Activated T-helper 9 cell treated with anti-CD3 and anti-CD28 coated beads, Interleukin-2, amount 50 U/mL, for 16 hours (primary cell): Measurements from ENCODE around the gene APOBEC3B.
"Not testable (repeated sequence)": the region's sequence is repeated elsewhere in the genome, so short reads cannot be mapped to it uniquely, and the experiment has no call there.

ENCODE experiments used
- DNase-seq: peaks from one replicate; pipeline ENCODE4 v3.0.0-alpha.2; 2020; ENCODE audit warnings: low read depth

APOBEC3B gene

GRCh38 chr22:38997518-38997917 lies 15.4 kb downstream of the APOBEC3B start:
- no peak for DNase-seq

GRCh38 chr22:39003165-39003638 lies 21.1 kb downstream of the APOBEC3B start:
- peak; percentile 59 for DNase-seq

- DNase-seq, result no peak
These were observed 25.0 kb downstream of the APOBEC3B start for GRCh38 chr22:39007177-39007576.

- DNase-seq, result not testable (repeated sequence)
These were observed 26.2 kb downstream of the APOBEC3B start for GRCh38 chr22:39008271-39008850.

- DNase-seq, result no peak
These were observed 28.8 kb downstream of the APOBEC3B start for GRCh38 chr22:39010946-39011345.

GRCh38 chr22:39012533-39013511 lies 30.7 kb downstream of the APOBEC3B start:
- DNase-seq, result no peak

GRCh38 chr22:39013561-39013941 lies 31.4 kb downstream of the APOBEC3B start:
- DNase-seq, result not testable (repeated sequence)

- peak; percentile 69 for DNase-seq
These were observed 32.0 kb downstream of the APOBEC3B start, which contains the start of gene APOBEC3C for GRCh38 chr22:39013942-39014722. Gene APOBEC3C (plus strand): TSS chr22:39014257. CDS start chr22:39014363, 106 bp downstream.

- not testable (repeated sequence) for DNase-seq
These were observed 32.6 kb downstream of the APOBEC3B start for GRCh38 chr22:39014723-39015121.

GRCh38 chr22:39016592-39016991 lies 34.4 kb downstream of the APOBEC3B start:
- DNase-seq, result no peak

- no peak for DNase-seq
These were observed 35.6 kb downstream of the APOBEC3B start for GRCh38 chr22:39017596-39018365.

- not testable (repeated sequence) for DNase-seq
These were observed 38.0 kb downstream of the APOBEC3B start for GRCh38 chr22:39020021-39020651.

GRCh38 chr22:39021552-39022250 lies 39.6 kb downstream of the APOBEC3B start:
- DNase-seq, result no peak

- no peak for DNase-seq
These were observed 42.6 kb downstream of the APOBEC3B start for GRCh38 chr22:39024519-39025308.

- DNase-seq, result no peak
These were observed 44.5 kb downstream of the APOBEC3B start for GRCh38 chr22:39026509-39027150.

GRCh38 chr22:39027717-39028116 lies 45.6 kb downstream of the APOBEC3B start:
- DNase-seq, result no peak

GRCh38 chr22:39028281-39028680 lies 46.1 kb downstream of the APOBEC3B start:
- DNase-seq, result no peak

- no peak for DNase-seq
These were observed 47.1 kb downstream of the APOBEC3B start for GRCh38 chr22:39029227-39029626.

- DNase-seq, result no peak
These were observed 48.6 kb downstream of the APOBEC3B start for GRCh38 chr22:39030705-39031104.
